ENCODE measurements around the gene UTY.

DNA sequence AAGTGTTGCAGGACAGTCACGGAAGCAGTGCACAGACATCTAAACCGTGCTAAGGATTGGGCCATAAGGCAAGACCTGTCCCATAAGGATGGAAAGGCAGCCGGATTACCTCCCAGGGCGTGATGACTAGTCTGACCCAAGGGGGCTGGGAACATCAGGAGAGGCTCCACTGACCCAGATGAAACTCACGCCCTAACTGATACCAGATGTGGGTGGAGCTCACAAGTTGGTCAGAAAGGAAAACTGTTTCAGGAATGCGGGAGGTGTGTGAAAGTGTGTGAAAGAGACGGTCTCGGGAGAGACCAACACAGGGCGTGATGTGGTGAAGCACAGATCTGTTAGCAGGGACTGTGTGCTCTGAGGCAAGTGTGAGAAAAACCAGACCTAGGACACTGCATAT is 140.5 kb downstream of the UTY start:
- TF ChIP-seq, protein P1, sequence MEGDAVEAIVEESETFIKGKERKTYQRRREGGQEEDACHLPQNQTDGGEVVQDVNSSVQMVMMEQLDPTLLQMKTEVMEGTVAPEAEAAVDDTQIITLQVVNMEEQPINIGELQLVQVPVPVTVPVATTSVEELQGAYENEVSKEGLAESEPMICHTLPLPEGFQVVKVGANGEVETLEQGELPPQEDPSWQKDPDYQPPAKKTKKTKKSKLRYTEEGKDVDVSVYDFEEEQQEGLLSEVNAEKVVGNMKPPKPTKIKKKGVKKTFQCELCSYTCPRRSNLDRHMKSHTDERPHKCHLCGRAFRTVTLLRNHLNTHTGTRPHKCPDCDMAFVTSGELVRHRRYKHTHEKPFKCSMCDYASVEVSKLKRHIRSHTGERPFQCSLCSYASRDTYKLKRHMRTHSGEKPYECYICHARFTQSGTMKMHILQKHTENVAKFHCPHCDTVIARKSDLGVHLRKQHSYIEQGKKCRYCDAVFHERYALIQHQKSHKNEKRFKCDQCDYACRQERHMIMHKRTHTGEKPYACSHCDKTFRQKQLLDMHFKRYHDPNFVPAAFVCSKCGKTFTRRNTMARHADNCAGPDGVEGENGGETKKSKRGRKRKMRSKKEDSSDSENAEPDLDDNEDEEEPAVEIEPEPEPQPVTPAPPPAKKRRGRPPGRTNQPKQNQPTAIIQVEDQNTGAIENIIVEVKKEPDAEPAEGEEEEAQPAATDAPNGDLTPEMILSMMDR (conservative IDR thresholded peaks at IDR 0.05; ENCODE audit: low read depth, low read length) = no peak
- TF ChIP-seq EZH2 (IDR thresholded peaks at IDR 0.05; ENCODE audit: low read length, unreplicated experiment) = no peak

Measured in PC-3 (cell line).